Measurements from ENCODE around the gene STAB2. TPM values are rescaled to one million over a fixed set of nuclear protein-coding genes. Genes with fewer than 3 reads are reported as not detected.

Gene STAB2
- total and polyA plus RNA-seq, 2 of the 8 experiments (the other 6 are each of a cell fraction or from before 2014, with no cell fraction given), result not detected

GRCh38 chr12:103782399-103782798 is 195.3 kb downstream of the STAB2 start:
- Histone ChIP-seq H2BK120ac (replicated peaks; ENCODE audit: low read depth, low read length) (no peak overlapping the region), H3K4ac (replicated peaks; ENCODE audit: insufficient read length, low read depth, low read length) (no peak overlapping the region), H3K79me1 (ENCODE audit: low read depth, low read length) (no peaks in the 10 kb centered on the region), H2BK20ac (ENCODE audit: low read length) (no peak overlapping the region), H3K4me2 (ENCODE audit: insufficient read depth in 1 of 2, low read depth in 2 of 2, low read length in 2 of 2) (no peak overlapping the region), H3K9ac (replicated peaks in 1 of 4; ENCODE audit: extremely low read depth in 1 of 4, low read depth in 3 of 4, low read length in 3 of 4) (no peak overlapping the region), H3K27me3 (replicated peaks in 1 of 4; ENCODE audit: control insufficient read depth in 3 of 4, extremely low read depth in 1 of 4, insufficient read depth in 3 of 4, low read length in 3 of 4) (no peaks in the 10 kb centered on the region), H3K4me1 (replicated peaks in 1 of 4; ENCODE audit: control insufficient read depth in 3 of 4, insufficient read depth in 4 of 4, low read length in 3 of 4) (0 out of 7 replicates have a peak, but pooled peaks cover 0 to 1% (median 0%) of the 10 kb centered on the region in 4 experiments), H3K79me2 (ENCODE audit: control insufficient read depth in 1 of 2, insufficient read depth in 2 of 2, low read length in 2 of 2) (no peaks in the 10 kb centered on the region), H3K14ac (ENCODE audit: insufficient read length) (no peak overlapping the region), H2AK5ac (ENCODE audit: low read depth, low read length) (no peak overlapping the region), H4K20me1 (replicated peaks in 1 of 2; ENCODE audit: control insufficient read depth in 1 of 2, insufficient read depth in 2 of 2, low read length in 2 of 2) (peaks cover 0 to 4% of the 10 kb centered on the region in 2 experiments), H4K5ac (ENCODE audit: insufficient read length, low read depth, low read length) (no peak overlapping the region), H3K18ac (ENCODE audit: extremely low read depth, low read length) (no peak overlapping the region), H3K27ac (ENCODE audit: low read depth, low read length) (no peak overlapping the region), H3K23ac (ENCODE audit: insufficient read length) (no peak overlapping the region), H4K8ac (ENCODE audit: extremely low read depth, insufficient read depth, low read length) (no peak overlapping the region), H2BK5ac (ENCODE audit: low read depth, low read length) (no peak overlapping the region), H3K23me2 (ENCODE audit: low read depth, low read length) (no peaks in the 10 kb centered on the region), H3K9me3 (ENCODE audit: insufficient read depth in 2 of 2, low read depth in 1 of 2, low read length in 1 of 2) (no peaks in the 10 kb centered on the region), H3K4me3 (ENCODE audit: extremely low read depth in 1 of 4, insufficient read depth in 2 of 4, low read depth in 3 of 4, low read length in 4 of 4) (no peak overlapping the region), H3K56ac (replicated peaks; ENCODE audit: insufficient read length, low read depth, low read length) (no peak overlapping the region), H4K91ac (replicated peaks; ENCODE audit: insufficient read length, low read length) (no peak overlapping the region), H2BK12ac (ENCODE audit: low read depth, low read length) (no peak overlapping the region), H2AFZ (ENCODE audit: low read length) (no peak overlapping the region), H2BK15ac (ENCODE audit: low read length) (no peak overlapping the region), H3K36me3 (ENCODE audit: control insufficient read depth in 2 of 4, insufficient read depth in 4 of 4, low read length in 3 of 4) (peaks cover 2 to 22% (median 15%) of the 10 kb centered on the region in 4 experiments; a peak in 7 of 8 replicates)
- CTCF ChIA-PET (ENCODE audit: partially characterized antibody), result interaction anchor here (0.7 to 4.0 kb wide), 6 partner anchors 10 to 51 kb away, joined by 4 to 26 read pairs (median 5); no protein-coding TSS in a partner anchor
- 91% methylated on average over 3 of the region's 3 CpGs; no CpG with 5 or more reads in 1 of the 2 experiments for WGBS, 2 experiments (ENCODE audit: extremely low coverage in 1 of 2, insufficient coverage in 1 of 2, insufficient read length in 1 of 2, insufficient replicate concordance in 2 of 2, low coverage in 1 of 2, low lambda C conversion rate in 2 of 2, missing lambda C conversion rate in 1 of 2)
- DNase-seq (ENCODE audit: low read depth in 1 of 2, low spot score in 2 of 2) (no peak), FAIRE-seq (no peak)
- POLR2A ChIA-PET (ENCODE audit: partially characterized antibody), result no interaction called here
- no peak for TF ChIP-seq HDAC6 (IDR thresholded peaks at IDR 0.05; ENCODE audit: low read depth, low read length)
